ENCODE results near the gene USP32. TPM values are rescaled to one million over a fixed set of nuclear protein-coding genes. Genes with fewer than 3 reads are reported as not detected.

USP32 gene
- total RNA-seq, 2 experiments from 2014 or later, result 26.5 TPM

DNA sequence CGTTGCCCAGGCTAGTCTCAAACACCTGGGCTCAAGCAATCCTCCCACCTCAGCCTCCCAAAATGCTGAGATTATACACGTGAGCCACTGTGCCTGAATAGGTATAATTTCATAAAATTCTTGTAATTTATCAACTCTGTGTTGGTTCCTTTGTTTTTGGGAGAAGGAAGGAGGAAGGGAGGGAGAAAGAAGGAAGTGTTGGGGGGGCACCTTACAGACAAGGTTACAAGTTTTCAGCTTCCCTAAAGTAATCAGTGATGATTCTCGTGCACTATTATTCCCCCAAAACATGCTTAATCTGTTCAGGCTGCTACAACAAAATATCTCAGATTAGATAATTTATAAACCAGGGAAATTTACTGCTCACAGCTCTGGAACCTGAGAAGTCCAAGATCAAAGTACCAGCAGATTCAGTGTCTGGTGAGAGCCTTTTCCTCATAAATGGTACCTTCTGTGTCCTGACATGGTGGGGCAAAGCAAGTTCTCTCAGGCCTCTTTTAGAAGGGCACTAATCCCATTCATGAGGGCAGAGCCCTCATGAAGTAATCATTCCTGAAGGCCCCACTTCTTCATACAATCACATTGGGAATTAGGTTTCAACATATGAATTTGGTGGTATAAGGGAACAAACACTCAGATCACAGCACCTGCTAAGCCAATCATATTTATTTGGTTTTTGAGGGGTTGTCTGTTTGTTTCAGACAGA is 28.1 kb downstream of the USP32 start:
- TF ChIP-seq, protein P1, sequence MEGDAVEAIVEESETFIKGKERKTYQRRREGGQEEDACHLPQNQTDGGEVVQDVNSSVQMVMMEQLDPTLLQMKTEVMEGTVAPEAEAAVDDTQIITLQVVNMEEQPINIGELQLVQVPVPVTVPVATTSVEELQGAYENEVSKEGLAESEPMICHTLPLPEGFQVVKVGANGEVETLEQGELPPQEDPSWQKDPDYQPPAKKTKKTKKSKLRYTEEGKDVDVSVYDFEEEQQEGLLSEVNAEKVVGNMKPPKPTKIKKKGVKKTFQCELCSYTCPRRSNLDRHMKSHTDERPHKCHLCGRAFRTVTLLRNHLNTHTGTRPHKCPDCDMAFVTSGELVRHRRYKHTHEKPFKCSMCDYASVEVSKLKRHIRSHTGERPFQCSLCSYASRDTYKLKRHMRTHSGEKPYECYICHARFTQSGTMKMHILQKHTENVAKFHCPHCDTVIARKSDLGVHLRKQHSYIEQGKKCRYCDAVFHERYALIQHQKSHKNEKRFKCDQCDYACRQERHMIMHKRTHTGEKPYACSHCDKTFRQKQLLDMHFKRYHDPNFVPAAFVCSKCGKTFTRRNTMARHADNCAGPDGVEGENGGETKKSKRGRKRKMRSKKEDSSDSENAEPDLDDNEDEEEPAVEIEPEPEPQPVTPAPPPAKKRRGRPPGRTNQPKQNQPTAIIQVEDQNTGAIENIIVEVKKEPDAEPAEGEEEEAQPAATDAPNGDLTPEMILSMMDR (IDR thresholded peaks at IDR 0.05), result no peak
- no peak overlapping the region for H3K4me3 Mint-ChIP-seq
- no peak for ATAC-seq
- no peak overlapping the region for H3K27ac Mint-ChIP-seq
- CTCF ChIA-PET, result no interaction called here
- intact Hi-C loops (cut with micrococcal nuclease), result no loop called here
- H3K9me3 Mint-ChIP-seq, result no peaks in the 10 kb centered on the region
- H3K36me3 Mint-ChIP-seq (ENCODE audit: low read depth), result no peaks in the 10 kb centered on the region
- no peak for DNase-seq
- H3K27me3 Mint-ChIP-seq, result no peaks in the 10 kb centered on the region
- POLR2A ChIA-PET, result interaction anchor here (1.4 kb wide), 1 partner anchor 22 kb away, joined by 3 read pairs; no protein-coding TSS in a partner anchor
- peaks cover 2% of the 10 kb centered on the region for H3K4me1 Mint-ChIP-seq (ENCODE audit: low read depth)

- no peak overlapping the region for H3K4me3 Mint-ChIP-seq
- H3K27me3 Mint-ChIP-seq, result no peaks in the 10 kb centered on the region
- peaks cover 5% of the 10 kb centered on the region for H3K4me1 Mint-ChIP-seq (ENCODE audit: low read depth)
- ATAC-seq (no peak), DNase-seq (no peak)
- no peaks in the 10 kb centered on the region for H3K36me3 Mint-ChIP-seq (ENCODE audit: low read depth)
- TF ChIP-seq, protein P1 (IDR thresholded peaks at IDR 0.05), result no peak
- ChIA-PET CTCF (interaction anchor here (1.4 kb wide), 1 partner anchor 10 kb away, joined by 4 read pairs; no protein-coding TSS in a partner anchor), POLR2A (interaction anchor here (1.4 kb wide), 1 partner anchor 20 kb away, joined by 3 read pairs; no protein-coding TSS in a partner anchor)
- intact Hi-C loops (cut with micrococcal nuclease), result no loop called here
- H3K27ac Mint-ChIP-seq, result no peak overlapping the region
- no peaks in the 10 kb centered on the region for H3K9me3 Mint-ChIP-seq
Measured at GRCh38 chr17:60362329-60362728, 29.6 kb downstream of the USP32 start.

GRCh38 chr17:60361889-60362288 is 30.0 kb downstream of the USP32 start:
- intact Hi-C loops (cut with micrococcal nuclease), result no loop called here
- peaks cover 2% of the 10 kb centered on the region for H3K36me3 Mint-ChIP-seq (ENCODE audit: low read depth)
- no peaks in the 10 kb centered on the region for H3K27me3 Mint-ChIP-seq
- H3K4me3 Mint-ChIP-seq, result no peak overlapping the region
- H3K27ac Mint-ChIP-seq, result no peak overlapping the region
- ChIA-PET POLR2A (no interaction called here), CTCF (interaction anchor here (1.4 kb wide), 1 partner anchor 10 kb away, joined by 4 read pairs; no protein-coding TSS in a partner anchor)
- H3K9me3 Mint-ChIP-seq, result no peaks in the 10 kb centered on the region
- ATAC-seq (no peak), DNase-seq (no peak)
- TF ChIP-seq, protein P1 (IDR thresholded peaks at IDR 0.05), result no peak
- peaks cover 7% of the 10 kb centered on the region for H3K4me1 Mint-ChIP-seq (ENCODE audit: low read depth)

GRCh38 chr17:60359415-60359814 is 32.5 kb downstream of the USP32 start:
- H3K27ac Mint-ChIP-seq, result no peak overlapping the region
- H3K27me3 Mint-ChIP-seq, result no peaks in the 10 kb centered on the region
- intact Hi-C loops (cut with micrococcal nuclease), result no loop called here
- TF ChIP-seq, protein P1 (IDR thresholded peaks at IDR 0.05), result no peak
- DNase-seq (no peak), ATAC-seq (no peak)
- no peaks in the 10 kb centered on the region for H3K9me3 Mint-ChIP-seq
- no peak overlapping the region for H3K4me3 Mint-ChIP-seq
- H3K4me1 Mint-ChIP-seq (ENCODE audit: low read depth), result peaks cover 31% of the 10 kb centered on the region
- POLR2A ChIA-PET, result no interaction called here
- H3K36me3 Mint-ChIP-seq (ENCODE audit: low read depth), result peaks cover 7% of the 10 kb centered on the region
- CTCF ChIA-PET, result interaction anchor here (0.8 kb wide), 1 partner anchor 13 kb away, joined by 3 read pairs; no protein-coding TSS in a partner anchor

DNA sequence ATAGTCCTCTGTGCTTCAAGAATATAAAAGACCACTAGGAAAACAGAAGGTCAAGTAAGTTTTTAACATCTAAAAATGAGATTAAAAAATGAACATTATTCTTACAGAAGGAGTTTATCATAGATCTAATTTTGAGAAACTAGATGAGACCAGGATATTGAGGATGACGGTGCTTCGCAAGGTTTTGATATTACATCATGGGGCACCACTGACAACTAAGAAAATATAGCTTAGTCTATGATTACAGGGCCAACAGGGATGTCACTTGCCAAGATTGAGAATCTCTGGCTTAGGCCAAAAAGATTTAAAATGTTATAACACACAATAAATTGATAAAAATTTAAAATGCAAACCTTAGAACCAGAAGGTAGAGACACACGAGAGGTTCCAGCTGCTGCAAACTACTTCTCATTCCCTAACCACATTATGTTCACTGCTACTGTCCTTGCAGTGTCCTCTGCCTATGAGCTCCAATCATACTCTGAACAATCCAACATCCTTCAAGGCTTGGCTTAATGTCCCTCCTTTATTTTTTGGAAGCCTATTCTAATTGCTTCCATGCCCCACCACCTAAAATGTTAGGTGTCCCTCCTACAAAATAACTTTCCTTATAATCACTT is 33.2 kb downstream of the USP32 start:
- Mint-ChIP-seq H3K4me1 (ENCODE audit: low read depth) (peaks cover 33% of the 10 kb centered on the region), H3K27me3 (no peaks in the 10 kb centered on the region), H3K9me3 (no peaks in the 10 kb centered on the region), H3K4me3 (no peak overlapping the region), H3K36me3 (ENCODE audit: low read depth) (peaks cover 7% of the 10 kb centered on the region), H3K27ac (no peak overlapping the region)
- no peak for DNase-seq
- TF ChIP-seq, protein P1 (IDR thresholded peaks at IDR 0.05), result no peak
- no peak for ATAC-seq
- ChIA-PET POLR2A (interaction anchor here (0.6 kb wide), 1 partner anchor 11 kb away, joined by 4 read pairs; no protein-coding TSS in a partner anchor), CTCF (interaction anchor here (0.8 kb wide), 1 partner anchor 13 kb away, joined by 3 read pairs; no protein-coding TSS in a partner anchor)
- intact Hi-C loops (cut with micrococcal nuclease), result no loop called here

Measured in activated CD8-positive, alpha-beta T cell treated with anti-CD3 and anti-CD28 coated beads for 36 hours (primary cell).